Measurements from ENCODE around the gene ASB5.
A peak's percentile ranks its signal among the peaks of the same experiment; 100 is the strongest.

Gene ASB5

GRCh38 chr4:176210101-176210500, 58.9 kb downstream of the ASB5 start:
- ChIA-PET CTCF (no interaction called here), POLR2A (no interaction called here)
- Histone ChIP-seq H3K9me3 (ENCODE audit: control extremely low read depth in 1 of 5, control insufficient read depth in 4 of 5, insufficient read depth in 2 of 5, low read depth in 1 of 5, low read length in 4 of 5) (peaks cover 0 to 3% (median 1%) of the 10 kb centered on the region in 5 experiments), H3K27ac (ENCODE audit: insufficient read depth in 1 of 2, low read depth in 1 of 2, low read length in 2 of 2, poor library complexity in 1 of 2, severe bottlenecking in 2 of 2) (no peak overlapping the region), H3K4me1 (ENCODE audit: control extremely low read depth in 1 of 4, control insufficient read depth in 4 of 4, insufficient read depth in 4 of 4, low read length in 3 of 4) (no peaks in the 10 kb centered on the region), H3K27me3 (replicated peaks in 2 of 5; ENCODE audit: control insufficient read depth in 4 of 5, insufficient read depth in 5 of 5, low read length in 4 of 5) (no peaks in the 10 kb centered on the region), H3K4me3 (ENCODE audit: control insufficient read depth in 1 of 7, extremely low read depth in 1 of 7, insufficient read depth in 4 of 7, low read depth in 2 of 7, low read length in 6 of 7) (no peak overlapping the region), H3K36me3 (ENCODE audit: control insufficient read depth in 4 of 4, insufficient read depth in 4 of 4, low read length in 3 of 4) (no peaks in the 10 kb centered on the region)
- WGBS (ENCODE audit: insufficient coverage) = 90% methylated on average over 2 of the region's 3 CpGs
- no peak for DNase-seq

GRCh38 chr4:176209535-176209934, 59.5 kb downstream of the ASB5 start:
- H3K27ac ChIP-seq (ENCODE audit: insufficient read depth in 1 of 2, low read depth in 1 of 2, low read length in 2 of 2, poor library complexity in 1 of 2, severe bottlenecking in 2 of 2) = no peak overlapping the region
- H3K4me1 ChIP-seq (ENCODE audit: control extremely low read depth in 1 of 4, control insufficient read depth in 4 of 4, insufficient read depth in 4 of 4, low read length in 3 of 4) = no peaks in the 10 kb centered on the region
- no peaks in the 10 kb centered on the region for H3K27me3 ChIP-seq (replicated peaks in 2 of 5; ENCODE audit: control insufficient read depth in 4 of 5, insufficient read depth in 5 of 5, low read length in 4 of 5)
- H3K36me3 ChIP-seq (ENCODE audit: control insufficient read depth in 4 of 4, insufficient read depth in 4 of 4, low read length in 3 of 4) = no peaks in the 10 kb centered on the region
- DNase-seq = no peak
- POLR2A ChIA-PET = no interaction called here
- WGBS (ENCODE audit: insufficient coverage) = 100% methylated on average over 3 of the region's 4 CpGs
- CTCF ChIA-PET = no interaction called here
- H3K4me3 ChIP-seq (ENCODE audit: control insufficient read depth in 1 of 7, extremely low read depth in 1 of 7, insufficient read depth in 4 of 7, low read depth in 2 of 7, low read length in 6 of 7) = no peak overlapping the region
- peaks cover 0 to 3% (median 1%) of the 10 kb centered on the region in 5 experiments for H3K9me3 ChIP-seq (ENCODE audit: control extremely low read depth in 1 of 5, control insufficient read depth in 4 of 5, insufficient read depth in 2 of 5, low read depth in 1 of 5, low read length in 4 of 5)

GRCh38 chr4:176207839-176208238, 61.2 kb downstream of the ASB5 start:
- Histone ChIP-seq H3K9me3 (ENCODE audit: control extremely low read depth in 1 of 5, control insufficient read depth in 4 of 5, insufficient read depth in 2 of 5, low read depth in 1 of 5, low read length in 4 of 5) (peaks cover 0 to 3% (median 1%) of the 10 kb centered on the region in 5 experiments), H3K27me3 (replicated peaks in 2 of 5; ENCODE audit: control insufficient read depth in 4 of 5, insufficient read depth in 5 of 5, low read length in 4 of 5) (no peaks in the 10 kb centered on the region), H3K4me1 (ENCODE audit: control extremely low read depth in 1 of 4, control insufficient read depth in 4 of 4, insufficient read depth in 4 of 4, low read length in 3 of 4) (no peaks in the 10 kb centered on the region), H3K4me3 (ENCODE audit: control insufficient read depth in 1 of 7, extremely low read depth in 1 of 7, insufficient read depth in 4 of 7, low read depth in 2 of 7, low read length in 6 of 7) (no peak overlapping the region), H3K36me3 (ENCODE audit: control insufficient read depth in 4 of 4, insufficient read depth in 4 of 4, low read length in 3 of 4) (no peaks in the 10 kb centered on the region), H3K27ac (ENCODE audit: insufficient read depth in 1 of 2, low read depth in 1 of 2, low read length in 2 of 2, poor library complexity in 1 of 2, severe bottlenecking in 2 of 2) (no peak overlapping the region)
- POLR2A ChIA-PET = no interaction called here
- DNase-seq = no peak
- CTCF ChIA-PET = no interaction called here
- WGBS (ENCODE audit: insufficient coverage) = 93% methylated on average over 2 of the region's 5 CpGs

- Histone ChIP-seq H3K27me3 (replicated peaks in 2 of 5; ENCODE audit: control insufficient read depth in 4 of 5, insufficient read depth in 5 of 5, low read length in 4 of 5) (no peaks in the 10 kb centered on the region), H3K9me3 (ENCODE audit: control extremely low read depth in 1 of 5, control insufficient read depth in 4 of 5, insufficient read depth in 2 of 5, low read depth in 1 of 5, low read length in 4 of 5) (peaks cover 0 to 3% (median 0%) of the 10 kb centered on the region in 5 experiments), H3K4me3 (ENCODE audit: control insufficient read depth in 1 of 7, extremely low read depth in 1 of 7, insufficient read depth in 4 of 7, low read depth in 2 of 7, low read length in 6 of 7) (no peak overlapping the region), H3K36me3 (ENCODE audit: control insufficient read depth in 4 of 4, insufficient read depth in 4 of 4, low read length in 3 of 4) (no peaks in the 10 kb centered on the region), H3K27ac (ENCODE audit: insufficient read depth in 1 of 2, low read depth in 1 of 2, low read length in 2 of 2, poor library complexity in 1 of 2, severe bottlenecking in 2 of 2) (no peak overlapping the region), H3K4me1 (ENCODE audit: control extremely low read depth in 1 of 4, control insufficient read depth in 4 of 4, insufficient read depth in 4 of 4, low read length in 3 of 4) (no peaks in the 10 kb centered on the region)
- WGBS (ENCODE audit: insufficient coverage) = 100% methylated on average over 1 of the region's 4 CpGs
- CTCF ChIA-PET = no interaction called here
- DNase-seq = no peak
- POLR2A ChIA-PET = no interaction called here
Measured at GRCh38 chr4:176205299-176205698, 63.7 kb downstream of the ASB5 start.

GRCh38 chr4:176198316-176198903, 70.6 kb downstream of the ASB5 start:
- H3K4me3 ChIP-seq (ENCODE audit: control insufficient read depth in 1 of 7, extremely low read depth in 1 of 7, insufficient read depth in 4 of 7, low read depth in 2 of 7, low read length in 6 of 7) = no peak overlapping the region

GRCh38 chr4:176195184-176195978, 73.6 kb downstream of the ASB5 start, which contains the start of gene SPATA4:
Gene SPATA4, minus strand, starts transcription at chr4:176195585. Its CDS starts 23 bp downstream, at chr4:176195562.
- under 1% methylated on average over 42 of the region's 45 CpGs for WGBS (ENCODE audit: insufficient coverage)
- POLR2A ChIA-PET = no interaction called here
- CTCF ChIA-PET = interaction anchor here (2.0 kb wide), 1 partner anchor 44 kb away, joined by 5 read pairs; no protein-coding TSS in a partner anchor
- peaks cover 0 to 9% (median 6%) of the 10 kb centered on the region in 4 experiments for H3K4me1 ChIP-seq (ENCODE audit: control extremely low read depth in 1 of 4, control insufficient read depth in 4 of 4, insufficient read depth in 4 of 4, low read length in 3 of 4)
- H3K4me3 ChIP-seq (ENCODE audit: control insufficient read depth in 1 of 7, extremely low read depth in 1 of 7, insufficient read depth in 4 of 7, low read depth in 2 of 7, low read length in 6 of 7) = peak within 1 kb of the TSS; percentile 43 to 98 (median 79)
- no peaks in the 10 kb centered on the region for H3K9me3 ChIP-seq (ENCODE audit: control extremely low read depth in 1 of 5, control insufficient read depth in 4 of 5, insufficient read depth in 2 of 5, low read depth in 1 of 5, low read length in 4 of 5)
- H3K27me3 ChIP-seq (replicated peaks in 2 of 5; ENCODE audit: control insufficient read depth in 4 of 5, insufficient read depth in 5 of 5, low read length in 4 of 5) = peaks cover 0 to 2% (median 0%) of the 10 kb centered on the region in 5 experiments
- peak within 1 kb of the TSS in 1 of 2 experiments; percentile 56 for H3K27ac ChIP-seq (ENCODE audit: insufficient read depth in 1 of 2, low read depth in 1 of 2, low read length in 2 of 2, poor library complexity in 1 of 2, severe bottlenecking in 2 of 2)
- DNase-seq = peak; percentile 94 to 97 (median 97)
- no peaks in the 10 kb centered on the region for H3K36me3 ChIP-seq (ENCODE audit: control insufficient read depth in 4 of 4, insufficient read depth in 4 of 4, low read length in 3 of 4)

More at GRCh38 chr4:176198316-176198903, 70.6 kb downstream of the ASB5 start:
- WGBS (ENCODE audit: insufficient coverage) = 89% methylated on average over 4 of the region's 8 CpGs
- H3K9me3 ChIP-seq (ENCODE audit: control extremely low read depth in 1 of 5, control insufficient read depth in 4 of 5, insufficient read depth in 2 of 5, low read depth in 1 of 5, low read length in 4 of 5) = no peaks in the 10 kb centered on the region
- no peaks in the 10 kb centered on the region for H3K36me3 ChIP-seq (ENCODE audit: control insufficient read depth in 4 of 4, insufficient read depth in 4 of 4, low read length in 3 of 4)
- no peak for DNase-seq
- H3K27me3 ChIP-seq (replicated peaks in 2 of 5; ENCODE audit: control insufficient read depth in 4 of 5, insufficient read depth in 5 of 5, low read length in 4 of 5) = peaks cover 0 to 2% (median 0%) of the 10 kb centered on the region in 5 experiments
- peaks cover 0 to 9% (median 6%) of the 10 kb centered on the region in 4 experiments for H3K4me1 ChIP-seq (ENCODE audit: control extremely low read depth in 1 of 4, control insufficient read depth in 4 of 4, insufficient read depth in 4 of 4, low read length in 3 of 4)
- no peak overlapping the region for H3K27ac ChIP-seq (ENCODE audit: insufficient read depth in 1 of 2, low read depth in 1 of 2, low read length in 2 of 2, poor library complexity in 1 of 2, severe bottlenecking in 2 of 2)
- CTCF ChIA-PET = no interaction called here
- POLR2A ChIA-PET = no interaction called here

GRCh38 chr4:176193938-176194337, 75.1 kb downstream of the ASB5 start:
- H3K36me3 ChIP-seq (ENCODE audit: control insufficient read depth in 4 of 4, insufficient read depth in 4 of 4, low read length in 3 of 4) = no peaks in the 10 kb centered on the region
- ChIA-PET CTCF (no interaction called here), POLR2A (no interaction called here)
- no peaks in the 10 kb centered on the region for H3K9me3 ChIP-seq (ENCODE audit: control extremely low read depth in 1 of 5, control insufficient read depth in 4 of 5, insufficient read depth in 2 of 5, low read depth in 1 of 5, low read length in 4 of 5)
- H3K27me3 ChIP-seq (replicated peaks in 2 of 5; ENCODE audit: control insufficient read depth in 4 of 5, insufficient read depth in 5 of 5, low read length in 4 of 5) = peaks cover 0 to 2% (median 0%) of the 10 kb centered on the region in 5 experiments
- no peak overlapping the region for H3K27ac ChIP-seq (ENCODE audit: insufficient read depth in 1 of 2, low read depth in 1 of 2, low read length in 2 of 2, poor library complexity in 1 of 2, severe bottlenecking in 2 of 2)
- WGBS (ENCODE audit: insufficient coverage) = 70% methylated on average over 2 of the region's 3 CpGs
- no peak overlapping the region for H3K4me3 ChIP-seq (ENCODE audit: control insufficient read depth in 1 of 7, extremely low read depth in 1 of 7, insufficient read depth in 4 of 7, low read depth in 2 of 7, low read length in 6 of 7)
- no peak for DNase-seq
- peaks cover 0 to 9% (median 6%) of the 10 kb centered on the region in 4 experiments for H3K4me1 ChIP-seq (ENCODE audit: control extremely low read depth in 1 of 4, control insufficient read depth in 4 of 4, insufficient read depth in 4 of 4, low read length in 3 of 4)
